Activated T-cell treated with anti-CD3 and anti-CD28 coated beads, Interleukin-2, amount 50 U/mL, for 1 hour (primary cell): Measurements from ENCODE around the gene SSPN.

Source experiments
- DNase-seq: peaks from one replicate; pipeline ENCODE4 v3.0.0-alpha.2; 2020

Gene SSPN

GRCh38 chr12:26187014-26187798, 8.2 kb upstream of the SSPN start:
- no peak for DNase-seq

GRCh38 chr12:26188127-26188526, 7.2 kb upstream of the SSPN start:
- no peak for DNase-seq

DNA sequence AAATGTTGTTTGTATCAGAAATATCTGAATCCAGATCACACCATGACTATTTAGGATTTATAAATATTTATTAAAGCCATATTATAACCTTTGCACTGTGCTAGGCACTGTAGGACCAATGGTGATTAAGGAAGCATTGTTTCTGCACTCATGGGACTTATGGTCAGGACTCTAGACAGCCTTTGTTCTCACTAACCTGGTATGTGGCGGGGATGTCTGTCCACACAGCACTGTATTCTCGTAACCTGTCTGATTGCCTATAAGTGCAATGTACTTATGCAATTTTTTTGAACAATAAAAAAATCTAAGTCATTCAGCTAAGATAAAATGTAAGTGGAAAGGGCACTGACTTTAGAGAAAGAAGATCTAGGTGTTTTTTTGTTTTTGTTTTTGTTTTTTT, 6.7 kb upstream of the SSPN start:
- DNase-seq = no peak

DNA sequence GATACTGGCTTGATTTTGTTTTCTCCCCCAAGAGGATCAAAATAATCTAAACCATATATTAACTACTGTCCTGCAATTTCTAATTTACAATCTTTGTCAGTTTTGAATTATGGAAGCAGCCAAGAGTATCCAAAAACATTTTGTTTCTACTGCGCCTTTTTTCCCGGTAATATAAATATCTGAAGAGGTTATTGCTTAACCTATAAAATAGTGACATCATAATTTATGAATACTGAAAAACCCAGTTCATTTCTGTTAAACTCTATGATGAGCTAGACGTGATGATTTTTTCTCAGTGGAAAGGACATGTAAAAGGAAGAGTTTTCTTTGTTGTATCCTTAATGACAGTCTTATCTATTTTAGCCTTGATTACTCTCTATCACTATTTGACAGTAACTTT, 3.2 kb upstream of the SSPN start:
- DNase-seq = no peak

DNA sequence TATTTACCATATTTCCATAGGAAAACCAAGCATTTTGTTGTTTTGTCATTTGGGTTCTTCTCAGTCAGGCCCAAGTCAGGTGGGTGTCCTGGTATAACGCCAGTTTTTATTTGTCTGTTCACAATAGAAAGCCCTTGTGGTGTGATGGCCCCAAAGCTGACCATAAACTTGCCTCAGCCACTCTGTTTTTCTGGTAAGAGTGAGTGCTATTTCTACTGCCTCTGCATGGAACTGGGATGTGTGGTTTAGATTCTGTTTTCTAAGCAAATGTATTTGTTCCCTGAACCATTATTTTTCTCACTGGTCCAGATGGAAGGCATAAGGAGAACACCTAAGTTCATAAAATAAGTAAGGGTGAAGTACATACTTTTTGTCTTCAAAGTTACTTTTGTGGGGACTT, 1.8 kb upstream of the SSPN start:
- no peak for DNase-seq

DNA sequence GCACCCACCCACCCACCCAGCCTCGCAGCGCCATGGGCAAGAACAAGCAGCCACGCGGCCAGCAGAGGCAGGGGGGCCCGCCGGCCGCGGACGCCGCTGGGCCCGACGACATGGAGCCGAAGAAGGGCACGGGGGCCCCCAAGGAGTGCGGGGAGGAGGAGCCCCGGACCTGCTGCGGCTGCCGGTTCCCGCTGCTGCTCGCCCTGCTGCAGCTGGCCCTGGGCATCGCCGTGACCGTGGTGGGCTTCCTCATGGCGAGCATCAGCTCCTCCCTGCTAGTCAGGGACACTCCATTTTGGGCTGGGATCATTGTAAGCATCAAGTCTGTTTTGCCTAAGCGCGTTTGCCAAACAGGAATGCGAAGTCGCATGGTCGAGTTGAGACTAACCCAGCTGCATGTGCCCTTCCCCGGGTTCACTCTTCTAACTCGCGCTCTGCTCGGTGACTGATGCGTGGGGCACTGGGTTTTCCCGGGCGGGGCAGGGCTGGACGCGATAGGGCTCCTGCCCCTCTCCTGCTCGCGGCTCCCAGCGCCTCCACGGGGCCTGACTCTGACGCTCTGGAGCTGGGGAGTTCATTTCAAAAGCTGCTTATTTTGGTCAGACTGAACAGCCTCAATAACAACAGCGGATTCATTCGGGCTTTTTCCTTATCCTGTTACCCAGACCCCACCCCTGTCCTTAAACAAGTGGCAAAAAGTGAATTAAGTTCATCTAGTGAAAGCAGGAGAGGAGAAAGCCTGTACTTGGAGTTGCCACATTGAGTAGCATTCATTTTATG, 458 bp downstream of the SSPN start:
- DNase-seq = no peak

- DNase-seq = no peak
Observed at GRCh38 chr12:26196421-26196716, 996 bp downstream of the SSPN start.

DNA sequence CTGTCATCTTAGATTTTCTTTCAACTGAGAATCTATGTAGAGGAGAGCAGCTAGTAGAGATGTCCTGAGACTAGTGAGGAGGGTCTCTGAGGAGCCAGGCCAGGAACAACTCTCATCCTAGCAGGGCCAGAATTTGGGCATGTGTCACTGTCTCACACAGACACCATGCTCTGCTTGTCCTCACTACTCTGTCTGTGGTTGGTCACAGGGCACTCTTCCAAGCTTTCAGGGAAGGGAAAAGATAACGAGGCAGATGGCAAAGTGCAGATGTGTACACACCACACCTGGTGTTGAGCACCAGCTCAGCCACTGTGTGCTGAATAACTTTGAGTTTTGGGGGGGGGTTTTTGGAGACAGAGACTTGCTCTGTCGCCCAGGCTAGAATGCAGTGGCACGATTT, 2.5 kb downstream of the SSPN start:
- DNase-seq = no peak

DNA sequence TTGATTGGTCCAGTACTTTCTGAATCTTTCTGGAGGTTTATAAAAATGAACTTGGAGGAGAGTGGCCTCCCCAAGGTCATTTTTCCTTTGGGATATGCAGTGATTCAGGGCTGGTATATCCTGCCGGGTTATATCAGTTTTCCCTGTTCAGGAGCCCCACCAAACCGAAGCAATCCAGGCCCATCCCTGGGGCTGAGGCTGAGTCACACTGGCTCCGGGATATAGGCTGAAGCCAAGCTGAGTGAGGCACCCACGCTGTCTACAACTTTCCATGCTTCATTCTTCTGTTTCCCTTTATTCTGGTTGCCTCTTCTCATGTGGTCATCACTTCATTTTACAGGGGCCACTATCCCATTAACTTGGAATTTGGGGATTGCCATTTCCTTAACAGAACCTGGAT, 3.4 kb downstream of the SSPN start:
- no peak for DNase-seq

GRCh38 chr12:26203167-26203780, 7.9 kb downstream of the SSPN start:
- no peak for DNase-seq

DNA sequence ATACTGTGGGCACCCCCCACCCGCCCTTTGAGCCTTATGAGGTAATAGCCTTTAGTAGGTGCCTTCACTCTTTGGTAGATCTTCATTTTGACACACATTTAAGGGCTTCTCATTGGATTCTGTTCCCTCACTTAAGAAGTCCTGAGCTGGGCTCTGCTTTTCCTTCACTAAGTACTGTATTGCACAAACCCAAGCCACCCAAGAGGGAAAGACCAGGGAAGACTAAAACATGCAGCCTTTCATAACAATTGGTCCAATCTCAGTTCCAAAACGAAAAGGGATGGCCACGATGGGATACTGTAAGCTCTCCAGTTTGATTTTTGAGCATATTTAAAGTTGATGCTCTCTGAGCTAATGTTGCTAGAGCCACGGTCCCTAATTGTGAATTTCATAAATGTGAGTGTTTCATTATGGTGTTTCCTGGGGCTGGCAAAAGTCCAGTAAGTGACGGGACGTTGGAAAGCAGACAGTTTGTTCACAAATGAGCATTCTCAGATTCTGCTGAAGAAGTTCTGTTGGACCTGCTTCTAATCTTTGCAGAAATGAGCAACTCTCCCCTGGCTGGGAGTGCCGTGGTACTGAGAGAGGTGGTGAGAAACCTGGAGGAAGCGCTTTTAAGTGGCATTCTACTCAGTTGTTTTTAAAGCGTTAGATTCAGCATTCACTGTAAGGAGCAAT, 9.4 kb downstream of the SSPN start:
- DNase-seq = no peak

DNA sequence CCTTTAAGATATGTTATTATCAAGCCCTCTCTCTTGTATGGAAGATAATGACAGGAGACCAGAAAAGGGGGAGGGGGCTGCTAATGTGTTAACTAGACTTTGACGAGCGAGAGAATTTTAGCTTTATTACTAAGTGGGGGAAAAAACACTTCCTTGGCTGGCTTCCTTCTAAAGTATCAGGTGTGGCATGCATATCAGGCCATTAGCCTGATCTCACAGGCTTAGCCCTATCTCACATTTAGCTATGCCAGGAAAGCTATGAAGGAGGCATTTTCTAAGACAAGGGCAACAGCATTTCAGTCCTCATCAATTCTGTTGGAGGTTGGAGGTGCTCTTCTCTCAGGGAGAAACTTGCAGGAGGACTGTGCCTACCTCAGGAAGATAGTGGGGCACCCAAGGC, 9.9 kb downstream of the SSPN start:
- no peak for DNase-seq

DNA sequence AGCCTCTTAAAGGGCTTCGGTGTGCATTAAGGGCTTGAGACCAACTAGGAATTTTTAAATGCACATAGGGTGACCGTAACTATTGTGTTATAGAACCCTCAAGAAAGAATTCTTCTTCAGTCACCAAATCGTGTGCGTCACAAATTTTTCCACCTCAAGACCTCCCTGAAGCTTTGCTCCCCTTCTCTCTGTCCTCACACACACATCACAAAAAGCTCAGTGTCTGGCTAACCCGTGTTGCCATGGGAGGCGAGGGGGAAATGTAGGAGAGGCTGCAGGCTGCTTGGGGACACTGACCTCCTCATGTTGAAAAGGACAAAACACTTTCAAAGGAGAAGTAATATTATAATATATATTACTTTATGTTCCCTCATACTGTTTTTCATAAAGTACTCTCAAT, 10.6 kb downstream of the SSPN start:
- no peak for DNase-seq

- no peak for DNase-seq
Observed at GRCh38 chr12:26211331-26211730, 16.0 kb downstream of the SSPN start.

DNA sequence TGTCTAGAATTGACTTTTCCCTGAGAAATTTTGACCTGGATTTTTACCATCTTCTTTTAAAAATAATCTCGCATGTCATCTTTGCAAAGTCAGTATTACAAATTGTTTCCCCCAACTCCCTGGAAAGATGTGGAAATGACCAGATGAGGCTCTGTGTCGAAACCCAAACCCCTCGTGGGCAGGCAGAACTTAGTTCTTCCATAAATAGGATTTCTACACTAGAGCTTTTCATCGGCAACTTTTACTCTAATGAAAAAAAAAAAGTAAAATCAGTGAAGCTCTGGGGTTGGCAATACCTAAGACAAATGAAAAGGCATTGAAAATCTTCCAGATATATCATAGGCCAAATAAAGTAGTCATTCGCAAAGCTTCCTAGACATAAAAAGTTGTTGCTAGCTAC, 17.0 kb downstream of the SSPN start:
- no peak for DNase-seq

- DNase-seq = no peak
Observed at GRCh38 chr12:26212988-26213387, 17.6 kb downstream of the SSPN start.

DNA sequence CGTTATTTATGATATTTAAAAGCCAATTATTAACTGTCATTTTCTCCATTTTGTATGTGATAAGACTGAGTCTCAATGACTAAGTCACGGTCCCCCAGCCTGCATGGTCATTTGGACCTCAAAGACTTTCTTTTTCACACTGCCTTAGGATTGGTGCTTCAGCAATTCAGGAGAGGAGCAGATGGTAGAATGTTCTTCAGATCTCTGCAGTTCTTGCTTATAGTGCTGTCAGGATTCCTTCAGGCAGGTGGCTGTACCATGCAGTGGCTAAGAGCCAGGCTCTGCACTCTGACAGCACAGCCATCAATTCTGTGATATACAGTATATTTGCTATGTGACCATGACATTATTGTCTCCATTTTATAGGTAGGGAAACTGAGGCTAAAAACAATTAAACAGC, 18.7 kb downstream of the SSPN start:
- no peak for DNase-seq

DNA sequence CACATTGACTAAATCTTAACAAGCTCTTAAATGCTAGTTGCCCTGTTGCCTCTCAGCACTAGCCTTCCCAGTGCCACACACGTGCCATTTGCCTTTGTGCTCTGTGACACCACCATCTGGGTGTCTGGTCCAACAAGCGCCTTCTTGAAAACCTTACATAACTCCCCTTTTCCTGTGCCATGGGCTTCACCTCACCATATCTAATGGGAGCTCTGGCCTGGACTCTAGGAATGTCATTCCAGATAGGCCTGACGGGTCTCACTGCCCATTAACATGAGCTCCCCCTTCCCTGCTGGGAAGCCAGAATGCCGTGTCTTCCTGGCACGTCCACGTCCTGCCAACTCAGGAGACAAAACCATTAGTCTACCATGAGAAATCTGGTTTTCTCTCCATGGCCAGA, 24.4 kb downstream of the SSPN start:
- DNase-seq = no peak

- DNase-seq = no peak
Observed at GRCh38 chr12:26224657-26225056, 29.3 kb downstream of the SSPN start.

- DNase-seq = no peak
Observed at GRCh38 chr12:26226122-26226521, 30.7 kb downstream of the SSPN start.

GRCh38 chr12:26226629-26227360, 31.4 kb downstream of the SSPN start:
- DNase-seq = no peak

GRCh38 chr12:26227361-26227745, 32.0 kb downstream of the SSPN start:
- no peak for DNase-seq

GRCh38 chr12:26229910-26230309, 34.5 kb downstream of the SSPN start:
- no peak for DNase-seq
